Lower lobe of right lung (tissue), 2 donors: ENCODE measurements around the gene PPP2R2C. TPM values are rescaled to one million over a fixed set of nuclear protein-coding genes. Genes with fewer than 3 reads are reported as not detected.

ENCODE experiments used
- ATAC-seq, 2 donors: fragments of 200-7000 bp; cut with Tn5 transposase; one replicate each; pipeline ENCODE4 v1.9.1; 2020 to 2022; ENCODE audit warnings: mild to moderate bottlenecking in 2 of 2, moderate library complexity in 2 of 2
- DNase-seq: peaks from one replicate; pipeline ENCODE4 v3.0.0-alpha.2; 2020
- H3K27ac ChIP-seq: fragments of 200-600 bp; one replicate; pipeline ENCODE4 v1.8.0; 2022
- H3K27me3 ChIP-seq: fragments of 200-600 bp; one replicate; pipeline ENCODE4 v1.8.0; 2022; ENCODE audit warnings: low read depth
- H3K36me3 ChIP-seq: fragments of 200-600 bp; one replicate; pipeline ENCODE4 v1.8.0; 2022; ENCODE audit warnings: mild to moderate bottlenecking
- H3K4me1 ChIP-seq: fragments of 200-600 bp; one replicate; pipeline ENCODE4 v1.8.0; 2022
- H3K4me3 ChIP-seq: fragments of 200-600 bp; one replicate; pipeline ENCODE4 v1.8.0; 2022; ENCODE audit warnings: mild to moderate bottlenecking
- H3K9me3 ChIP-seq: fragments of 200-600 bp; one replicate; pipeline ENCODE4 v1.8.0; 2022
- CTCF ChIP-seq: fragments of 200-600 bp; IDR thresholded peaks from one replicate; pipeline ENCODE4 v1.8.0; 2022; ENCODE audit warnings: antibody characterized with exemption, mild to moderate bottlenecking
- intact Hi-C: fragments of 100-400 bp; cut with DNase I; formaldehyde crosslinking; loops from one replicate; pipeline ENCODE4 v1.11.0; 2022
- total RNA-seq: library from RNA; stranded (reverse); fragmentation: NEBNext Ultra II Directional; extraction: Animal tissue kit (Norgen Biotek cat#: 25700); gene quantifications from one replicate; pipeline ENCODE4 v1.2.1, GENCODE V29; 2021
- donor health status: DM: no; HTN: yes; CAD: no; lungs with severe emphysema.

PPP2R2C gene
- total RNA-seq, 1 donor from 2014 or later: not detected

GRCh38 chr4:6437826-6438238 lies 34.6 kb downstream of the PPP2R2C start:
- DNase-seq (no peak), ATAC-seq (no peak)
- Histone ChIP-seq H3K36me3 (no peaks in the 10 kb centered on the region), H3K27me3 (no peaks in the 10 kb centered on the region), H3K4me3 (no peak overlapping the region), H3K4me1 (no peaks in the 10 kb centered on the region), H3K27ac (no peak overlapping the region), H3K9me3 (peaks cover 10% of the 10 kb centered on the region)
- no peak for TF ChIP-seq CTCF
- intact Hi-C loops: no loop called here

- intact Hi-C loops: no loop called here
- TF ChIP-seq CTCF: no peak
- DNase-seq: no peak
Measured at GRCh38 chr4:6435010-6435409, 37.4 kb downstream of the PPP2R2C start.

GRCh38 chr4:6430927-6431326 lies 41.5 kb downstream of the PPP2R2C start:
- TF ChIP-seq CTCF: no peak
- intact Hi-C loops: no loop called here
- no peak for DNase-seq
- no peak for ATAC-seq
- Histone ChIP-seq H3K36me3 (no peaks in the 10 kb centered on the region), H3K27me3 (no peaks in the 10 kb centered on the region), H3K9me3 (peaks cover 10% of the 10 kb centered on the region), H3K4me1 (no peaks in the 10 kb centered on the region), H3K4me3 (no peak overlapping the region), H3K27ac (no peak overlapping the region)

More at GRCh38 chr4:6435010-6435409, 37.4 kb downstream of the PPP2R2C start:
- peaks cover 10% of the 10 kb centered on the region for H3K9me3 ChIP-seq
- no peaks in the 10 kb centered on the region for H3K27me3 ChIP-seq
- no peaks in the 10 kb centered on the region for H3K36me3 ChIP-seq
- ATAC-seq: no peak
- no peak overlapping the region for H3K27ac ChIP-seq
- no peaks in the 10 kb centered on the region for H3K4me1 ChIP-seq
- no peak overlapping the region for H3K4me3 ChIP-seq

- Histone ChIP-seq H3K4me3 (no peak overlapping the region), H3K27me3 (peaks cover 3% of the 10 kb centered on the region), H3K27ac (no peak overlapping the region), H3K4me1 (no peaks in the 10 kb centered on the region), H3K36me3 (no peaks in the 10 kb centered on the region), H3K9me3 (no peaks in the 10 kb centered on the region)
- intact Hi-C loops: no loop called here
- ATAC-seq: no peak
- no peak for TF ChIP-seq CTCF
- DNase-seq: no peak
Measured at GRCh38 chr4:6427439-6428090, 44.8 kb downstream of the PPP2R2C start.

- no peak for TF ChIP-seq CTCF
- ATAC-seq (no peak), DNase-seq (no peak)
- H3K27ac ChIP-seq: no peak overlapping the region
- H3K36me3 ChIP-seq: no peaks in the 10 kb centered on the region
- peaks cover 3% of the 10 kb centered on the region for H3K27me3 ChIP-seq
- intact Hi-C loops: no loop called here
- no peak overlapping the region for H3K4me3 ChIP-seq
- H3K9me3 ChIP-seq: no peaks in the 10 kb centered on the region
- no peaks in the 10 kb centered on the region for H3K4me1 ChIP-seq
Measured at GRCh38 chr4:6426571-6427438, 45.6 kb downstream of the PPP2R2C start.
